H9 (cell line): ENCODE measurements around the gene KCTD1. TPM values are rescaled to one million over a fixed set of nuclear protein-coding genes. Genes with fewer than 3 reads are reported as not detected.

Source experiments
- DNase-seq: peaks from one replicate; pipeline ENCODE4 v3.0.0-alpha.2; 2017
- H2AFZ ChIP-seq: one replicate; pipeline ENCODE4 v1.6.1; 2013; ENCODE audit warnings: mild to moderate bottlenecking, low read length, control low read depth, moderate library complexity
- H2AK5ac ChIP-seq: 2 replicates; pipeline ENCODE4 v1.6.1; 2013; ENCODE audit warnings: low read length, control low read depth, mixed read lengths; ENCODE audit not compliant: insufficient read length
- H2BK120ac ChIP-seq: one replicate; pipeline ENCODE4 v1.6.1; 2013; ENCODE audit warnings: low read depth, mild to moderate bottlenecking, low read length, control low read depth, inconsistent platforms; ENCODE audit not compliant: poor library complexity, severe bottlenecking
- H2BK12ac ChIP-seq: 2 replicates; pipeline ENCODE4 v1.6.1; 2013; ENCODE audit warnings: low read length, control low read depth, mixed read lengths, low read depth; ENCODE audit not compliant: insufficient read length
- H2BK15ac ChIP-seq: 2 replicates; pipeline ENCODE4 v1.6.1; 2013; ENCODE audit warnings: low read depth, low read length, control low read depth
- H2BK20ac ChIP-seq: one replicate; pipeline ENCODE4 v1.6.1; 2013; ENCODE audit warnings: low read depth, mild to moderate bottlenecking, low read length, control low read depth, inconsistent platforms; ENCODE audit not compliant: poor library complexity, severe bottlenecking
- H2BK5ac ChIP-seq: 2 replicates; pipeline ENCODE4 v1.6.1; 2013; ENCODE audit warnings: low read length, control low read depth, mixed read lengths; ENCODE audit not compliant: insufficient read length
- H3K14ac ChIP-seq: 2 replicates; pipeline ENCODE4 v1.6.1; 2013; ENCODE audit warnings: low read length, control low read depth; ENCODE audit not compliant: insufficient read depth
- H3K18ac ChIP-seq: 2 replicates; pipeline ENCODE4 v1.6.1; 2013; ENCODE audit warnings: low read depth, mild to moderate bottlenecking, mixed read lengths, low read length, control low read depth; ENCODE audit not compliant: insufficient read length
- H3K23ac ChIP-seq: 2 replicates; pipeline ENCODE4 v1.6.1; 2013; ENCODE audit warnings: low read length, control low read depth, mixed read lengths, low read depth; ENCODE audit not compliant: insufficient read length
- H3K23me2 ChIP-seq: 2 replicates; pipeline ENCODE4 v1.6.1; 2013; ENCODE audit warnings: low read depth, mild to moderate bottlenecking, mixed read lengths, low read length, control low read depth; ENCODE audit not compliant: insufficient read length, poor library complexity, severe bottlenecking
- H3K27ac ChIP-seq: 2 replicates; pipeline ENCODE4 v1.5.1; 2013; ENCODE audit warnings: low read length, control low read depth, mixed read lengths, low read depth; ENCODE audit not compliant: insufficient read length
- H3K27me3 ChIP-seq: 2 replicates; pipeline ENCODE4 v1.6.1; 2013; ENCODE audit warnings: low read length, control low read depth, inconsistent platforms; ENCODE audit not compliant: insufficient read depth
- H3K4ac ChIP-seq: 2 replicates; pipeline ENCODE4 v1.6.1; 2013; ENCODE audit warnings: low read depth, mild to moderate bottlenecking, control low read depth, inconsistent platforms, low read length, moderate library complexity
- H3K4me1 ChIP-seq: 2 replicates; pipeline ENCODE4 v1.6.1; 2013; ENCODE audit warnings: low read length, control low read depth, inconsistent platforms; ENCODE audit not compliant: insufficient read depth
- H3K4me2 ChIP-seq: 2 replicates; pipeline ENCODE4 v1.6.1; 2013; ENCODE audit warnings: low read length, control low read depth, mixed read lengths; ENCODE audit not compliant: insufficient read length, insufficient read depth
- H3K56ac ChIP-seq: 2 replicates; pipeline ENCODE4 v1.6.1; 2013; ENCODE audit warnings: low read depth, mild to moderate bottlenecking, mixed read lengths, low read length, control low read depth; ENCODE audit not compliant: insufficient read length
- H3K79me1 ChIP-seq: 2 replicates; pipeline ENCODE4 v1.6.1; 2013; ENCODE audit warnings: low read depth, mild to moderate bottlenecking, moderate library complexity, low read length, control low read depth, inconsistent platforms; ENCODE audit not compliant: insufficient read depth, poor library complexity, severe bottlenecking
- H3K79me2 ChIP-seq: 2 replicates; pipeline ENCODE4 v1.6.1; 2013; ENCODE audit warnings: low read length, control low read depth, inconsistent platforms; ENCODE audit not compliant: insufficient read depth
- H3K9ac ChIP-seq: 2 replicates; pipeline ENCODE4 v1.6.1; 2013; ENCODE audit warnings: low read length, control low read depth, mixed read lengths; ENCODE audit not compliant: insufficient read length; ENCODE audit errors: extremely low read depth
- H3K9me3 ChIP-seq: one replicate; pipeline ENCODE4 v1.6.1; 2013; ENCODE audit warnings: low read depth, low read length, inconsistent platforms; ENCODE audit not compliant: control insufficient read depth
- H3T11ph ChIP-seq: one replicate; pipeline ENCODE4 v1.6.1; 2013; ENCODE audit warnings: mild to moderate bottlenecking, low read length, control low read depth, inconsistent platforms
- H4K20me1 ChIP-seq: one replicate; pipeline ENCODE4 v1.6.1; 2013; ENCODE audit not compliant: control insufficient read depth, insufficient read length, insufficient read depth
- H4K5ac ChIP-seq: 2 replicates; pipeline ENCODE4 v1.6.1; 2013; ENCODE audit warnings: low read depth, mild to moderate bottlenecking, mixed read lengths, low read length, control low read depth; ENCODE audit not compliant: insufficient read length
- H4K8ac ChIP-seq: replicated peaks from 2 replicates; pipeline ENCODE4 v1.6.1; 2013; ENCODE audit warnings: low read length, control low read depth, mixed read lengths, low read depth; ENCODE audit not compliant: insufficient read length
- H4K91ac ChIP-seq: 2 replicates; pipeline ENCODE4 v1.6.1; 2013; ENCODE audit warnings: low read depth, mild to moderate bottlenecking, moderate library complexity, mixed read lengths, low read length, control low read depth; ENCODE audit not compliant: insufficient read length
- H3K27ac Mint-ChIP-seq, 3 experiments: 2 replicates in 2 of 3; 3 replicates in 1 of 3; pipeline ENCODE4 v1.8.0; 2020 to 2021; ENCODE audit warnings: mixed read lengths in 3 of 3, mild to moderate bottlenecking in 1 of 3, moderate library complexity in 1 of 3
- H3K27me3 Mint-ChIP-seq: 2 replicates; pipeline ENCODE4 v1.8.0; 2021; ENCODE audit warnings: low read depth, mild to moderate bottlenecking, moderate library complexity, mixed read lengths
- H3K36me3 Mint-ChIP-seq, 3 experiments: 2 replicates in 2 of 3; 3 replicates in 1 of 3; pipeline ENCODE4 v1.8.0; 2020 to 2021; ENCODE audit warnings: low read depth in 3 of 3, mixed read lengths in 3 of 3; ENCODE audit not compliant: insufficient read depth in 1 of 3
- H3K4me1 Mint-ChIP-seq, 2 experiments: 2 replicates each; pipeline ENCODE4 v1.8.0; 2020; ENCODE audit warnings: mixed read lengths in 2 of 2
- H3K4me3 Mint-ChIP-seq, 2 experiments: 2 replicates in 1 of 2; 3 replicates in 1 of 2; pipeline ENCODE4 v1.8.0; 2020 to 2021; ENCODE audit warnings: mild to moderate bottlenecking in 2 of 2, mixed read lengths in 2 of 2, moderate library complexity in 1 of 2
- H3K9me3 Mint-ChIP-seq, 2 experiments: 2 replicates in 1 of 2; 3 replicates in 1 of 2; pipeline ENCODE4 v1.8.0; 2020; ENCODE audit warnings: mild to moderate bottlenecking in 2 of 2, mixed read lengths in 2 of 2, moderate library complexity in 1 of 2
- CTCF ChIP-seq: fragments of 200-600 bp; sonication (generic); conservative IDR thresholded peaks from 3 replicates; pipeline ENCODE4 v1.8.0; 2021; ENCODE audit warnings: antibody characterized with exemption, mild to moderate bottlenecking
- WGBS: extraction: QIAGEN DNeasy Blood & Tissue Kit; methylation state at CpG from one replicate; pipeline ENCODE4 v1.1.7; 2013; ENCODE audit warnings: missing lambda C conversion rate, low lambda C conversion rate, mixed read lengths; ENCODE audit not compliant: insufficient read length; ENCODE audit errors: extremely low coverage; 5-methylcytosine and 5-hydroxymethylcytosine counted together
- total RNA-seq: library from RNA; stranded (reverse); gene quantifications from 2 replicates; pipeline ENCODE4 v1.2.1, GENCODE V29; 2021

The KCTD1 gene
- total RNA-seq, 1 experiment from 2014 or later = 10.8 TPM

DNA sequence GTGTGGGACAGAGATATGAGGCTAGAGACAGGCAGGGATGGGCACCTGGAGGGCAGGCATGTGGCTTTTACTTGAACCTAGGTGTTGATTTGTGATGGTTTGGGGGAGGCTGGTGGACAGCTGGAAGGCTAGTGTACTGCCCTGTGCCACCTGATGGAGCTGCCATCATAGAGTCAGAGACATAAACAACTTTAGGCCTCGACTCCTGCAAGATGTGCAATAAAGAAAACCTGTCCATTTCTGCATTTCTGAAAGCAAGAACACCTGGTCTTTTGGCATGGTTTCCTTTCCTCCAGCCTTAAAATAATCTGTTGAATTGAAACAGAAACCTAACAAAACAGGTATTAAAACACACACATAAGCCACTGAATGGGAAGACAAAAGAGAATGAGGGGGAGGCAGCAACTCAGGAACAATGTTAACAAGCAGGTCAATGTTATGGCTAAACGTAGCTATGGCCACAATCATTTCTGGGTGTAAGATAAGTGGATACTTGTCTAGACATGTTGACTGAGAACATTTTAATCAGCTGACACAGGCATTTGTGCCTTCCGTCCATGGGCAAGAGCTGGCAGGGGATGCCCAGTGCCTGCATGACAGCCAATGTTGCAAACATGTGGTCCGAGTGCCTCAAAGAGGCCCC, 87.8 kb downstream of the KCTD1 start:
- Histone ChIP-seq H3K18ac (no peak overlapping the region), H4K8ac (no peak overlapping the region), H3K23me2 (no peaks in the 10 kb centered on the region), H3K27ac (no peak overlapping the region), H3K4me1 (no peaks in the 10 kb centered on the region), H2AFZ (no peak overlapping the region), H2BK120ac (no peak overlapping the region), H3K4me2 (no peak overlapping the region), H3K79me1 (no peaks in the 10 kb centered on the region), H4K20me1 (no peaks in the 10 kb centered on the region), H3K27me3 (no peaks in the 10 kb centered on the region), H2BK15ac (no peak overlapping the region), H4K5ac (no peak overlapping the region), H4K91ac (no peak overlapping the region), H3K23ac (no peak overlapping the region), H3K4ac (no peak overlapping the region), H2AK5ac (no peak overlapping the region), H3K79me2 (no peaks in the 10 kb centered on the region), H2BK20ac (no peak overlapping the region), H3T11ph (no peak overlapping the region), H2BK12ac (no peak overlapping the region), H2BK5ac (no peak overlapping the region), H3K56ac (no peak overlapping the region), H3K9me3 (no peaks in the 10 kb centered on the region), H3K14ac (no peak overlapping the region), H3K9ac (no peak overlapping the region)
- no peak overlapping the region for H3K27ac Mint-ChIP-seq
- no peak overlapping the region for H3K4me3 Mint-ChIP-seq
- H3K9me3 Mint-ChIP-seq = no peaks in the 10 kb centered on the region
- H3K4me1 Mint-ChIP-seq = peaks cover 34 to 42% of the 10 kb centered on the region in 2 experiments
- peaks cover 10% of the 10 kb centered on the region for H3K27me3 Mint-ChIP-seq
- WGBS = no CpG with 5 or more reads among the region's 4 CpGs
- no peak for DNase-seq
- no peak for TF ChIP-seq CTCF
- H3K36me3 Mint-ChIP-seq = peaks cover 7 to 11% (median 10%) of the 10 kb centered on the region in 3 experiments; a peak in 6 of 7 replicates
